Neuronal stem cell (in vitro differentiated cells): ENCODE measurements around the gene GSE1.

ENCODE experiments used
- DNase-seq: peaks from one replicate; pipeline ENCODE4 v3.0.0-alpha.2; 2013; ENCODE audit warnings: low spot score
- H2AFZ ChIP-seq: one replicate; pipeline ENCODE4 v1.6.1; 2013; ENCODE audit warnings: mild to moderate bottlenecking, low read length, inconsistent platforms
- H2AK5ac ChIP-seq: 2 replicates; pipeline ENCODE4 v1.6.1; 2013; ENCODE audit warnings: low read depth, mild to moderate bottlenecking, inconsistent platforms, low read length, moderate library complexity, mixed read lengths
- H2BK120ac ChIP-seq: 2 replicates; pipeline ENCODE4 v1.6.1; 2013; ENCODE audit warnings: low read depth, mild to moderate bottlenecking, inconsistent platforms, low read length, moderate library complexity, mixed read lengths
- H2BK12ac ChIP-seq: one replicate; pipeline ENCODE4 v1.6.1; 2013; ENCODE audit warnings: low read length, inconsistent platforms
- H2BK15ac ChIP-seq: 2 replicates; pipeline ENCODE4 v1.6.1; 2013; ENCODE audit warnings: mild to moderate bottlenecking, low read length, inconsistent platforms, mixed read lengths
- H2BK5ac ChIP-seq: one replicate; pipeline ENCODE4 v1.6.1; 2013; ENCODE audit warnings: inconsistent platforms, mild to moderate bottlenecking, low read length, moderate library complexity
- H3K14ac ChIP-seq: one replicate; pipeline ENCODE4 v1.6.1; 2013; ENCODE audit warnings: low read length, inconsistent platforms
- H3K18ac ChIP-seq: 2 replicates; pipeline ENCODE4 v1.6.1; 2013; ENCODE audit warnings: low read length, inconsistent platforms
- H3K23ac ChIP-seq: 2 replicates; pipeline ENCODE4 v1.6.1; 2013; ENCODE audit warnings: low read depth, mild to moderate bottlenecking, mixed read lengths, low read length, inconsistent platforms; ENCODE audit not compliant: poor library complexity
- H3K27ac ChIP-seq: replicated peaks from 3 replicates; pipeline ENCODE4 v1.5.1; 2013; ENCODE audit warnings: low read length, inconsistent platforms
- H3K27me3 ChIP-seq, 3 experiments: 2 replicates each; pipeline ENCODE4 v1.6.1; 2013; ENCODE audit warnings: low read length in 3 of 3, mild to moderate bottlenecking in 2 of 3, inconsistent platforms in 1 of 3, low read depth in 1 of 3, mixed read lengths in 1 of 3, moderate library complexity in 1 of 3; ENCODE audit not compliant: control insufficient read depth in 3 of 3, insufficient read depth in 3 of 3
- H3K36me3 ChIP-seq, 2 donors: replicated peaks in 1 of 2; 2 replicates each; pipeline ENCODE4 v1.6.1; 2013; ENCODE audit warnings: low read length in 2 of 2; ENCODE audit not compliant: control insufficient read depth in 2 of 2, insufficient read depth in 2 of 2
- H3K4ac ChIP-seq: 2 replicates; pipeline ENCODE4 v1.6.1; 2013; ENCODE audit warnings: inconsistent platforms, mild to moderate bottlenecking, low read length, moderate library complexity
- H3K4me1 ChIP-seq, 2 donors: 1 replicate in 1 of 2; 2 replicates in 1 of 2; pipeline ENCODE4 v1.6.1; 2013; ENCODE audit warnings: low read length in 2 of 2, low read depth in 1 of 2; ENCODE audit not compliant: control insufficient read depth in 2 of 2, insufficient read depth in 1 of 2
- H3K4me2 ChIP-seq: one replicate; pipeline ENCODE4 v1.6.1; 2013; ENCODE audit warnings: mild to moderate bottlenecking, low read length, inconsistent platforms; ENCODE audit not compliant: insufficient read depth, poor library complexity, severe bottlenecking
- H3K4me3 ChIP-seq, 2 donors: 2 replicates each; pipeline ENCODE4 v1.5.1; 2013; ENCODE audit warnings: low read length in 2 of 2, mild to moderate bottlenecking in 2 of 2, inconsistent platforms in 1 of 2, moderate library complexity in 1 of 2
- H3K79me1 ChIP-seq: one replicate; pipeline ENCODE4 v1.6.1; 2013; ENCODE audit warnings: low read depth, mild to moderate bottlenecking, inconsistent platforms, low read length, moderate library complexity
- H3K9ac ChIP-seq: one replicate; pipeline ENCODE4 v1.6.1; 2013; ENCODE audit warnings: mild to moderate bottlenecking, low read depth, low read length, inconsistent platforms; ENCODE audit not compliant: poor library complexity
- H3K9me3 ChIP-seq, 2 donors: replicated peaks in 1 of 2; 2 replicates each; pipeline versions ENCODE3 to v1.6.1; 2013; ENCODE audit warnings: low read length in 2 of 2, mild to moderate bottlenecking in 2 of 2, inconsistent platforms in 1 of 2, low read depth in 1 of 2, mixed read lengths in 1 of 2, moderate library complexity in 1 of 2; ENCODE audit not compliant: control insufficient read depth in 2 of 2, insufficient read depth in 1 of 2
- H4K8ac ChIP-seq: one replicate; pipeline ENCODE4 v1.6.1; 2013; ENCODE audit warnings: low read depth, mild to moderate bottlenecking, inconsistent platforms, low read length, moderate library complexity
- H4K91ac ChIP-seq: one replicate; pipeline ENCODE4 v1.6.1; 2013; ENCODE audit warnings: low read length, low read depth, mild to moderate bottlenecking, inconsistent platforms; ENCODE audit not compliant: poor library complexity
- WGBS, 2 donors: extraction: QIAGEN DNeasy Blood & Tissue Kit; methylation state at CpG; one replicate each; pipeline ENCODE4 v1.1.7; 2013; ENCODE audit warnings: missing lambda C conversion rate in 2 of 2, mixed read lengths in 1 of 2; ENCODE audit not compliant: insufficient read length in 2 of 2, insufficient replicate concordance in 1 of 2; ENCODE audit errors: extremely low coverage in 2 of 2; 5-methylcytosine and 5-hydroxymethylcytosine counted together

Gene GSE1

DNA sequence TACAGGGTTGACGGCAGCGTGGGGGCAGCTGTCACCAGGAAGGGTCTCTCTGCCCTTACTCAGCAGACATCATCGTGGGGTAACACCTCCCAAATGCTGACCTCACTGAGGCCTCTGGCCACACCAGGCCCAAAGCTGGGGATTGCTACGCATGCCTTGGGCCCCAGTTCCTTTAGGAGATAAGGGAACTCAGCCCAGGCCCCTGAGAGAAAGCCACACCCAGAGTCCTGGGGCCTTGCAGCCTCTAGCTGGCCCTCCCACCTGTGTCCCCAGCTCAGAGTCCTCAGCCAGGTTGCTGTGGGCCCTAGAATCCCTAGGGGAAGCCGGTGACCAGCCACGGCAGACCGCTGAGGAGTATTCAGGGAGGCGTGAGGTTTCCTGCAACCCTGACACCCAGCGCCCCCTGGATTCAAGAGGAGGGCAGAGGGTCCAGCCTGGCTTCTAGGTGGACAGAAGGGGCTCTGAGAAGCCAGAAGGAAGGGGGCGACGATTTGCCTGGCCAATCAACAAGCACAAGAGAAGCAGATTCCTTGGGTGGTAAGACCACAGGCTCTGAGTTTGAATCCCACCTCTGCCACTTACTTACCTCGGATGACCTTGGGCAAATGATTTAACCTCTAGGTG is 85.9 kb downstream of the GSE1 start:
- Histone ChIP-seq H2BK120ac (no peak overlapping the region), H2BK15ac (no peak overlapping the region), H2AK5ac (no peak overlapping the region), H3K14ac (no peak overlapping the region), H3K4me3 (no peak overlapping the region), H3K18ac (peak overlapping the region; percentile 72), H2BK5ac (no peak overlapping the region), H3K4me1 (peaks cover 3 to 5% of the 10 kb centered on the region in 2 donors), H3K27me3 (peaks cover 0 to 32% (median 0%) of the 10 kb centered on the region in 3 experiments), H3K4ac (no peak overlapping the region), H4K8ac (no peak overlapping the region), H3K4me2 (no peak overlapping the region), H3K9me3 (no peaks in the 10 kb centered on the region), H3K36me3 (no peaks in the 10 kb centered on the region), H3K79me1 (no peaks in the 10 kb centered on the region), H3K27ac (no peak overlapping the region), H3K23ac (peak overlapping the region; percentile 4), H2BK12ac (no peak overlapping the region), H3K9ac (no peak overlapping the region), H2AFZ (no peak overlapping the region), H4K91ac (peak overlapping the region; percentile 32)
- DNase-seq, result no peak
- WGBS, 2 donors, result no CpG with 5 or more reads among the region's 12 CpGs

DNA sequence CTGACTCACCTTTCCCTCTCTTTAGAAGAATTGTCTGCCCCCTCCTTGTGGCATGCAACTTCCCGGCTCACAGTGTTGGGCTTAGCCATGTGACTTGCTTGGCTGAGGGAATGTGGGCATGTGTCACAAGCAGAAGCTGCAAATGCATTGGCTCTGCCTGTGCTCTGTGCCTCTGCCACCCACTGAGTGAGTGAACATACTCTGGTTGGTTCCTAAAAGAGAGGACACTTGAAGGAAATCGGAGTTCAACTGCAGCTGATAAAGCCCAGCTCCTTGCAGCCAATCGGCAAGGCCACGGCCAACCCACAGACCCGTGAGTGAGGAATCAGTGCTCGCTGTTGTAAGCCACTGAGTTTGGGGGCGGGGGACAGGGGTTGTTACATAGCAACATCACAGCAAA is 86.5 kb downstream of the GSE1 start:
- Histone ChIP-seq H3K4me2 (no peak overlapping the region), H2AFZ (no peak overlapping the region), H2BK15ac (no peak overlapping the region), H3K9me3 (no peaks in the 10 kb centered on the region), H4K8ac (no peak overlapping the region), H3K9ac (no peak overlapping the region), H3K14ac (no peak overlapping the region), H3K79me1 (no peaks in the 10 kb centered on the region), H2BK120ac (no peak overlapping the region), H3K18ac (peak overlapping the region; percentile 42), H3K36me3 (no peaks in the 10 kb centered on the region), H2BK12ac (no peak overlapping the region), H2BK5ac (no peak overlapping the region), H3K4me3 (no peak overlapping the region), H4K91ac (no peak overlapping the region), H3K4me1 (peaks cover 3 to 5% of the 10 kb centered on the region in 2 donors), H3K23ac (peak overlapping the region; percentile 11), H3K27ac (no peak overlapping the region), H3K27me3 (peaks cover 0 to 30% (median 0%) of the 10 kb centered on the region in 3 experiments), H3K4ac (no peak overlapping the region), H2AK5ac (no peak overlapping the region)
- DNase-seq, result no peak
- no CpG with 5 or more reads among the region's 7 CpGs for WGBS, 2 donors

DNA sequence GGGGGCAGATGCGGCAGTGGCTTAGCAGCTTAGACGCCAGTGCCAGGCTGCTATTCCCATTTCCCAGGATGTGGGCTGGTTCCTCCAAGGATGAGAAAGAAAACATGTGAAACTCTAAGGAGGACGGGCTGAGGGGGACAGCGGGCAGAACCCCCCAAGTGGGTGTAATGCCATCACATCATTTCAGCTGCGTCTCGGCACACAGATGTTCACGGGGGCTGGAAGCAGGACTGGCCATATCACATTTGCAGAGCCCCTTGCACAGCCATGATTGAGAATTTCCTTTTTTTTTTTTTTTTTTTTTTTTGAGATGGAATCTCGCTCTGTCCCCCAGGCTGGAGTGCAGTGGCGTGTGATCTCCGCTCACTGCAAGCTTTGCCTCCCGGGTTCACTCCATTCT is 90.9 kb downstream of the GSE1 start:
- peaks cover 3 to 5% of the 10 kb centered on the region in 2 donors for H3K4me1 ChIP-seq
- H2BK12ac ChIP-seq, result no peak overlapping the region
- no peak overlapping the region for H3K4ac ChIP-seq
- no peak overlapping the region for H4K8ac ChIP-seq
- no peak overlapping the region for H2BK120ac ChIP-seq
- H2BK15ac ChIP-seq, result no peak overlapping the region
- peaks cover 0 to 11% (median 0%) of the 10 kb centered on the region in 3 experiments for H3K27me3 ChIP-seq
- H3K27ac ChIP-seq, result no peak overlapping the region
- H3K14ac ChIP-seq, result no peak overlapping the region
- no peak overlapping the region for H3K4me2 ChIP-seq
- H3K79me1 ChIP-seq, result no peaks in the 10 kb centered on the region
- H3K4me3 ChIP-seq, result no peak overlapping the region
- no peak overlapping the region for H3K18ac ChIP-seq
- H3K9ac ChIP-seq, result no peak overlapping the region
- H4K91ac ChIP-seq, result no peak overlapping the region
- no peak overlapping the region for H3K23ac ChIP-seq
- no peaks in the 10 kb centered on the region for H3K36me3 ChIP-seq
- DNase-seq, result no peak
- H2BK5ac ChIP-seq, result no peak overlapping the region
- no CpG with 5 or more reads among the region's 11 CpGs for WGBS, 2 donors
- H3K9me3 ChIP-seq, result no peaks in the 10 kb centered on the region
- H2AFZ ChIP-seq, result no peak overlapping the region
- H2AK5ac ChIP-seq, result no peak overlapping the region

DNA sequence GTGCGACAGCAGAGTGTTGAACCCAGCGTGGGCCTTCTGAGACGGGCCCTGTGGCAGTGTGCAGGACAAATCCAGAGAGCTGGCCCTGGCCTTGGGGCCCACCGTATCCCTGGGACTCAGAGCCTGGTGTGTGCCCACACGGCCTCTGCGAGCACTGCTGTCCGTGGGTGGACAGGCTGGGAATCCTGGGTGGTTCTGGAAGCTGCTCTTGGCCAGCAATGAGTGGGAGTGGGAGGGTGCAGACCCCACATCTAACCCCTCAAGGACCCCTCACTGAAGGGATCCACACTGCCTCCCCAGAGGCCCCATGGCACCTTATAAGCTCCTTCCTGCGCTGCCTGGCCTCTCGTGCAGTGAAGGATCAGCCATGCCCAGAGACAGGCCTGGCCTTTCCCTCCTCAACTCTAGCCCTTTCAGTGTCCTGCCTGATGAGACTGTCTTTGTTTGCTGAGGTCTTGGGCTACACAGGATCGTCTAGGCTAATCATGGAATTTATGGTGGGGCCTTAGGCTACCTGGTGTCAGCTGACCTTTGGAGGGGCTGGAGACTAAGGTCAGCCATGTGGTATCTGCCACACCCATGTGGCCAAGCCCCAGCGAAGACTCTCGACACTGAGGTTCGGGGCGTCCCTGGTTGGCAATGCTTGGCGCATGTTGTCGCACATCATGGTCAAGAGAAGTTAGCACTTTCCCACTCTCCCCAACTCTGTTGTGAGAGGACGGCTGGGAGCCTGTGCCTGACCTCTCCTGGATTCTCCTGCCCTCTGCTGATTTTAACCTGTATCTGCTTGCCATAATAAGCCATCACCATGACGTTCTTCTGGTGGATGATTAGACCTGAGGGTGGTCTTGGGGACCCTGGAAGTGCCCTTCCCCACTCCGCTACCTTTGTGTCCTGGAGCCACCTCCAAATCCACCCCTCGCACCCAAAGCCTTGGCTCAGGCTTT is 92.1 kb downstream of the GSE1 start:
- H3K79me1 ChIP-seq, result no peaks in the 10 kb centered on the region
- peak overlapping the region; percentile 63 for H3K14ac ChIP-seq
- H3K23ac ChIP-seq, result peak overlapping the region; percentile 80
- peaks cover 0 to 1% of the 10 kb centered on the region in 2 donors for H3K4me1 ChIP-seq
- H3K36me3 ChIP-seq, result no peaks in the 10 kb centered on the region
- no CpG with 5 or more reads among the region's 20 CpGs for WGBS, 2 donors
- peak overlapping the region; percentile 30 for H3K9ac ChIP-seq
- H3K27ac ChIP-seq, result no peak overlapping the region
- no peak overlapping the region for H3K4me3 ChIP-seq
- peaks cover 0 to 11% (median 0%) of the 10 kb centered on the region in 3 experiments for H3K27me3 ChIP-seq
- H3K4ac ChIP-seq, result no peak overlapping the region
- no peak overlapping the region for H3K4me2 ChIP-seq
- DNase-seq, result no peak
- peak overlapping the region; percentile 89 for H2AK5ac ChIP-seq
- H2BK15ac ChIP-seq, result peak overlapping the region; percentile 39
- H2AFZ ChIP-seq, result no peak overlapping the region
- H2BK120ac ChIP-seq, result peak overlapping the region; percentile 11
- H4K8ac ChIP-seq, result peak overlapping the region; percentile 72
- peak overlapping the region; percentile 7 for H2BK5ac ChIP-seq
- no peaks in the 10 kb centered on the region for H3K9me3 ChIP-seq
- peak overlapping the region; percentile 72 for H3K18ac ChIP-seq
- H2BK12ac ChIP-seq, result no peak overlapping the region
- no peak overlapping the region for H4K91ac ChIP-seq
